Rectal smooth muscle tissue (tissue), 1 donor: ENCODE results near the gene MACO1.
"Not testable (repeated sequence)": the region's sequence is repeated elsewhere in the genome, so short reads cannot be mapped to it uniquely, and the experiment has no call there.

ENCODE experiments used
- H3K27ac ChIP-seq: one replicate; pipeline ENCODE4 v1.7.0; 2013; ENCODE audit warnings: low read depth, low read length, inconsistent platforms
- H3K27me3 ChIP-seq: one replicate; pipeline ENCODE4 v1.7.0; 2013; ENCODE audit warnings: low read length; ENCODE audit not compliant: control insufficient read depth, insufficient read depth
- H3K36me3 ChIP-seq: one replicate; pipeline ENCODE4 v1.7.0; 2013; ENCODE audit warnings: low read length; ENCODE audit not compliant: control insufficient read depth, insufficient read depth
- H3K4me1 ChIP-seq: one replicate; pipeline ENCODE4 v1.7.0; 2013; ENCODE audit warnings: low read length; ENCODE audit not compliant: control insufficient read depth, insufficient read depth
- H3K4me3 ChIP-seq: one replicate; pipeline ENCODE4 v1.7.0; 2013; ENCODE audit warnings: low read length
- H3K9ac ChIP-seq: one replicate; pipeline ENCODE4 v1.7.0; 2013; ENCODE audit warnings: low read length

The MACO1 gene

GRCh38 chr1:25445993-25446538 lies 15.4 kb downstream of the MACO1 start:
- Histone ChIP-seq H3K9ac (no peak overlapping the region), H3K4me3 (no peak overlapping the region), H3K27me3 (no peaks in the 10 kb centered on the region), H3K36me3 (peaks cover 2% of the 10 kb centered on the region), H3K27ac (no peak overlapping the region), H3K4me1 (no peaks in the 10 kb centered on the region)

GRCh38 chr1:25447547-25447946 lies 16.9 kb downstream of the MACO1 start:
- H3K36me3 ChIP-seq = peaks cover 2% of the 10 kb centered on the region
- H3K27ac ChIP-seq = no peak overlapping the region
- H3K9ac ChIP-seq = no peak overlapping the region
- no peak overlapping the region for H3K4me3 ChIP-seq
- no peaks in the 10 kb centered on the region for H3K4me1 ChIP-seq
- no peaks in the 10 kb centered on the region for H3K27me3 ChIP-seq

GRCh38 chr1:25450891-25451290 lies 20.2 kb downstream of the MACO1 start:
- Histone ChIP-seq H3K9ac (no peak overlapping the region), H3K4me3 (no peak overlapping the region), H3K36me3 (peaks cover 2% of the 10 kb centered on the region), H3K4me1 (no peaks in the 10 kb centered on the region), H3K27ac (no peak overlapping the region), H3K27me3 (no peaks in the 10 kb centered on the region)

- no peak overlapping the region for H3K4me3 ChIP-seq
- peaks cover 4% of the 10 kb centered on the region for H3K36me3 ChIP-seq
- H3K9ac ChIP-seq = no peak overlapping the region
- H3K27me3 ChIP-seq = no peaks in the 10 kb centered on the region
- no peaks in the 10 kb centered on the region for H3K4me1 ChIP-seq
- H3K27ac ChIP-seq = no peak overlapping the region
Observed at GRCh38 chr1:25451908-25452307, 21.2 kb downstream of the MACO1 start.

GRCh38 chr1:25456502-25456901 lies 25.8 kb downstream of the MACO1 start:
- Histone ChIP-seq H3K27ac (no peak overlapping the region), H3K4me1 (no peaks in the 10 kb centered on the region), H3K27me3 (no peaks in the 10 kb centered on the region), H3K4me3 (no peak overlapping the region), H3K36me3 (peaks cover 5% of the 10 kb centered on the region), H3K9ac (no peak overlapping the region)

- peaks cover 7% of the 10 kb centered on the region for H3K36me3 ChIP-seq
- H3K9ac ChIP-seq = no peak overlapping the region
- no peaks in the 10 kb centered on the region for H3K4me1 ChIP-seq
- no peaks in the 10 kb centered on the region for H3K27me3 ChIP-seq
- H3K27ac ChIP-seq = no peak overlapping the region
- no peak overlapping the region for H3K4me3 ChIP-seq
Observed at GRCh38 chr1:25458541-25459298, 28.0 kb downstream of the MACO1 start.

GRCh38 chr1:25460020-25460419 lies 29.3 kb downstream of the MACO1 start:
- Histone ChIP-seq H3K4me3 (no peak overlapping the region), H3K36me3 (peaks cover 7% of the 10 kb centered on the region), H3K27ac (no peak overlapping the region), H3K9ac (no peak overlapping the region), H3K4me1 (no peaks in the 10 kb centered on the region), H3K27me3 (no peaks in the 10 kb centered on the region)

- H3K36me3 ChIP-seq, H3K27me3 ChIP-seq, H3K4me1 ChIP-seq, H3K9ac ChIP-seq, H3K4me3 ChIP-seq, H3K27ac ChIP-seq: not testable (repeated sequence)
Observed at GRCh38 chr1:25460816-25461215, 30.1 kb downstream of the MACO1 start.

GRCh38 chr1:25461849-25462248 lies 31.2 kb downstream of the MACO1 start:
- no peak overlapping the region for H3K27ac ChIP-seq
- peaks cover 5% of the 10 kb centered on the region for H3K36me3 ChIP-seq
- H3K9ac ChIP-seq = no peak overlapping the region
- H3K4me3 ChIP-seq = no peak overlapping the region
- H3K27me3 ChIP-seq = no peaks in the 10 kb centered on the region
- no peaks in the 10 kb centered on the region for H3K4me1 ChIP-seq

GRCh38 chr1:25462732-25463131 lies 32.0 kb downstream of the MACO1 start:
- Histone ChIP-seq H3K9ac (no peak overlapping the region), H3K4me1 (no peaks in the 10 kb centered on the region), H3K36me3 (peaks cover 5% of the 10 kb centered on the region), H3K27me3 (no peaks in the 10 kb centered on the region), H3K27ac (no peak overlapping the region), H3K4me3 (no peak overlapping the region)

- no peaks in the 10 kb centered on the region for H3K36me3 ChIP-seq
- no peaks in the 10 kb centered on the region for H3K27me3 ChIP-seq
- H3K4me3 ChIP-seq = no peak overlapping the region
- peaks cover 9% of the 10 kb centered on the region for H3K4me1 ChIP-seq
- H3K27ac ChIP-seq = no peak overlapping the region
- no peak overlapping the region for H3K9ac ChIP-seq
Observed at GRCh38 chr1:25467193-25467592, 36.5 kb downstream of the MACO1 start.

GRCh38 chr1:25467616-25468015 lies 36.9 kb downstream of the MACO1 start:
- no peak overlapping the region for H3K4me3 ChIP-seq
- H3K4me1 ChIP-seq = peaks cover 9% of the 10 kb centered on the region
- no peaks in the 10 kb centered on the region for H3K36me3 ChIP-seq
- no peaks in the 10 kb centered on the region for H3K27me3 ChIP-seq
- H3K27ac ChIP-seq = no peak overlapping the region
- H3K9ac ChIP-seq = no peak overlapping the region

- H3K4me1 ChIP-seq = peaks cover 9% of the 10 kb centered on the region
- no peak overlapping the region for H3K27ac ChIP-seq
- H3K27me3 ChIP-seq = no peaks in the 10 kb centered on the region
- H3K9ac ChIP-seq = no peak overlapping the region
- H3K36me3 ChIP-seq = no peaks in the 10 kb centered on the region
- no peak overlapping the region for H3K4me3 ChIP-seq
Observed at GRCh38 chr1:25468033-25468432, 37.3 kb downstream of the MACO1 start.
